K562 (cell line): ENCODE measurements around the gene NDST1. TPM values are rescaled to one million over a fixed set of nuclear protein-coding genes. Genes with fewer than 3 reads are reported as not detected.

Experiments used
- ATAC-seq: fragments of 200-7000 bp; cut with Tn5 transposase; 3 replicates; pipeline ENCODE4 v1.9.1; 2020; ENCODE audit warnings: moderate library complexity
- BruUV-seq: library from RNA; stranded (reverse); fragments of 400-500 nt; replicated peaks from 2 replicates; lab custom pipeline; 2021; lab: Mats Ljungman, UMichigan
- CTCF ChIA-PET: fragments of 300-600 bp; formaldehyde crosslinking; extraction: SDS; loops from one replicate; lab custom pipeline; 2021; ENCODE audit warnings: low intra/inter-chr PET ratio; lab: Yijun Ruan, JAX
- POLR2A ChIA-PET: fragments of 300-600, 350-650 bp; sonication (Branson Sonifier 250); formaldehyde crosslinking; extraction: SDS; loops from one replicate; lab custom pipeline; 2021; ENCODE audit warnings: antibody characterized with exemption, inconsistent platforms; lab: Yijun Ruan, JAX
- DNase-seq, 4 experiments: peaks; one replicate each; pipeline versions ENCODE4 v3.0.0 to v3.0.0-alpha.2; 2011 to 2018; ENCODE audit warnings: low spot score in 3 of 4, mixed read lengths in 3 of 4; ENCODE audit errors: extremely low read depth in 1 of 4
- FAIRE-seq: peaks from 2 replicates; lab custom pipeline; 2011; peaks lifted over from hg19 to GRCh38; lab: Jason Lieb, UNC
- H2AFZ ChIP-seq: 2 replicates; pipeline ENCODE4 v1.6.0; 2011; ENCODE audit warnings: low read depth, low read length, control low read depth, inconsistent platforms
- H3K27ac ChIP-seq: fragments of 200-600 bp; 3 replicates; pipeline ENCODE4 v1.8.0; 2011; ENCODE audit warnings: low read depth, mild to moderate bottlenecking, control low read depth, inconsistent platforms, low read length, moderate library complexity, mixed read lengths; ENCODE audit errors: extremely low read depth
- H3K27me3 ChIP-seq, 2 experiments: fragments of 300-600 bp in 1 of 2; 2 replicates in 1 of 2; 3 replicates in 1 of 2; pipeline versions ENCODE4 v1.6.0 to v1.8.0; 2011; ENCODE audit warnings: inconsistent platforms in 2 of 2, low read length in 2 of 2, mild to moderate bottlenecking in 1 of 2, mixed read lengths in 1 of 2, moderate library complexity in 1 of 2; ENCODE audit not compliant: control insufficient read depth in 2 of 2, insufficient read depth in 2 of 2
- H3K36me3 ChIP-seq: fragments of 300-600 bp; 3 replicates; pipeline ENCODE4 v1.8.0; 2011; ENCODE audit warnings: mild to moderate bottlenecking, low read length, inconsistent platforms; ENCODE audit not compliant: control insufficient read depth, insufficient read depth
- H3K4me1 ChIP-seq, 2 experiments: fragments of 200-600 bp in 1 of 2; replicated peaks in 1 of 2; 2 replicates in 1 of 2; 3 replicates in 1 of 2; pipeline versions ENCODE4 v1.5.1 to v1.8.0; 2011; ENCODE audit warnings: inconsistent platforms in 2 of 2, low read length in 2 of 2, mild to moderate bottlenecking in 1 of 2, mixed read lengths in 1 of 2, moderate library complexity in 1 of 2; ENCODE audit not compliant: control insufficient read depth in 2 of 2, insufficient read depth in 2 of 2
- H3K4me2 ChIP-seq: 2 replicates; pipeline ENCODE4 v1.6.1; 2011; ENCODE audit warnings: low read length, control low read depth, inconsistent platforms, mixed read lengths; ENCODE audit not compliant: insufficient read depth
- H3K4me3 ChIP-seq: fragments of 200-600 bp; sonication (generic), shearing (Covaris generic); 2 replicates; pipeline ENCODE4 v1.5.1; 2016; ENCODE audit warnings: control low read depth, inconsistent platforms
- H3K79me2 ChIP-seq: fragments of 200-600 bp; 3 replicates; pipeline ENCODE4 v1.8.0; 2011; ENCODE audit warnings: low read length, inconsistent platforms; ENCODE audit not compliant: control insufficient read depth, insufficient read depth
- H3K9ac ChIP-seq, 2 experiments: 2 replicates each; pipeline versions ENCODE4 v1.6.0 to v1.6.1; 2011; ENCODE audit warnings: low read depth in 2 of 2, low read length in 2 of 2, control low read depth in 1 of 2, inconsistent platforms in 1 of 2, mild to moderate bottlenecking in 1 of 2, mixed read lengths in 1 of 2; ENCODE audit not compliant: insufficient read depth in 1 of 2
- H3K9me1 ChIP-seq: one replicate; pipeline ENCODE4 v1.6.0; 2011; ENCODE audit warnings: inconsistent platforms, mild to moderate bottlenecking, low read length, moderate library complexity; ENCODE audit not compliant: control insufficient read depth, insufficient read depth
- H3K9me3 ChIP-seq: replicated peaks from 2 replicates; pipeline ENCODE4 v1.5.1; 2011; ENCODE audit warnings: low read depth, low read length, inconsistent platforms; ENCODE audit not compliant: control insufficient read depth, insufficient read depth
- H4K20me1 ChIP-seq: replicated peaks from 2 replicates; pipeline ENCODE4 v1.6.1; 2011; ENCODE audit warnings: low read length, inconsistent platforms, mixed read lengths; ENCODE audit not compliant: control insufficient read depth, insufficient read depth
- CHD1 ChIP-seq: fragments of 200-600 bp; sonication (generic); IDR thresholded peaks from one replicate; pipeline ENCODE4 v1.6.1; 2012; ENCODE audit warnings: mild to moderate bottlenecking, moderate library complexity, low read length, inconsistent platforms
- CTBP1 ChIP-seq: fragments of 450-650 bp; IDR thresholded peaks from 2 replicates; pipeline ENCODE4 v1.6.1; 2016; ENCODE audit warnings: borderline replicate concordance
- JUNB ChIP-seq: fragments of 450-650 bp; formaldehyde crosslinking; conservative IDR thresholded peaks from 2 replicates; pipeline ENCODE4 v1.4.0; 2020; ENCODE audit warnings: mild to moderate bottlenecking
- NR2C1 ChIP-seq, 2 experiments: fragments of 450-650 bp; IDR thresholded peaks; 2 replicates each; pipeline ENCODE4 v1.6.1; 2017; ENCODE audit warnings: mild to moderate bottlenecking in 2 of 2, antibody characterized with exemption in 1 of 2, inconsistent platforms in 1 of 2, missing compliant biosample characterization in 1 of 2, missing genetic modification characterization in 1 of 2
- SNIP1 ChIP-seq: fragments of 450-650 bp; IDR thresholded peaks from 2 replicates; pipeline ENCODE4 v1.7.1; 2017; ENCODE audit warnings: low read depth, mild to moderate bottlenecking
- SRSF1 ChIP-seq: fragments of 200-400 bp; formaldehyde crosslinking; IDR thresholded peaks from 2 replicates; pipeline ENCODE4 v1.6.1; 2017; ENCODE audit warnings: mild to moderate bottlenecking, low read depth, low read length, moderate library complexity
- WGBS: fragments of 100-300 bp; shearing (Covaris generic); methylation state at CpG from one replicate; pipeline ENCODE4 v1.1.6; 2016; ENCODE audit warnings: low coverage, mixed read lengths; ENCODE audit not compliant: insufficient coverage; ENCODE audit errors: missing lambda C conversion rate; 5-methylcytosine and 5-hydroxymethylcytosine counted together
- in situ Hi-C: fragments of 300-500 bp; cut with MboI; formaldehyde crosslinking; loops from 4 replicates; pipeline ENCODE4 v1.15.0; 2018; ENCODE audit warnings: inconsistent platforms, mixed read lengths
- intact Hi-C: fragments of 100-400 bp; cut with micrococcal nuclease; formaldehyde crosslinking; loops from 2 replicates; pipeline ENCODE4 v1.14.2; 2022
- polyA plus RNA-seq, 8 experiments: library from polyadenylated mRNA; depleted of rRNA in 4 of 8; stranded (reverse) in 5 of 8; unstranded in 3 of 8; fragments of >200 nt; fragmentation: Nextera tagmentation in 2 of 8; fragmentation: Illumina TruSeq in 1 of 8; extraction: Ambion mirVana in 2 of 8; extraction: Trizol in 1 of 8; gene quantifications; 2 replicates each; pipeline versions ENCODE4 v1.2.1 to v1.2.3, GENCODE V29; 2011 to 2014; ENCODE audit warnings: inconsistent platforms in 1 of 8, missing spikeins in 1 of 8
- total RNA-seq, 7 experiments: library from RNA; depleted of rRNA in 6 of 7; stranded (reverse); fragments of >200 nt in 6 of 7; fragmentation: Illumina TruSeq in 2 of 7; extraction: Trizol in 2 of 7; gene quantifications; 2 replicates each; pipeline versions ENCODE4 v1.2.1 to v1.2.3, GENCODE V29; 2011 to 2021; ENCODE audit warnings: low replicate concordance in 1 of 7
- TF ChIP-seq, protein P1 (sequence below): fragments of 250-450 bp; sonication (Bioruptor Pico); IDR thresholded peaks from 2 replicates; pipeline ENCODE4 v1.4.0; 2020; ENCODE audit warnings: mild to moderate bottlenecking, moderate library complexity
- TF ChIP-seq, protein P2 (sequence below): fragments of 200-800 bp; sonication (Bioruptor generic); IDR thresholded peaks from 2 replicates; pipeline ENCODE4 v1.6.1; 2016; ENCODE audit warnings: missing genetic modification characterization, missing compliant biosample characterization
- TF ChIP-seq, protein P3 (sequence below): fragments of 250-450 bp; sonication (Bioruptor Pico); IDR thresholded peaks from 2 replicates; pipeline ENCODE4 v1.5.0; 2021

NDST1 gene
- total and polyA plus RNA-seq, 9 of the 15 experiments (the other 6 are each of a cell fraction or from before 2014, with no cell fraction given) = 0.38 to 47.9 (median 9.9) TPM

DNA sequence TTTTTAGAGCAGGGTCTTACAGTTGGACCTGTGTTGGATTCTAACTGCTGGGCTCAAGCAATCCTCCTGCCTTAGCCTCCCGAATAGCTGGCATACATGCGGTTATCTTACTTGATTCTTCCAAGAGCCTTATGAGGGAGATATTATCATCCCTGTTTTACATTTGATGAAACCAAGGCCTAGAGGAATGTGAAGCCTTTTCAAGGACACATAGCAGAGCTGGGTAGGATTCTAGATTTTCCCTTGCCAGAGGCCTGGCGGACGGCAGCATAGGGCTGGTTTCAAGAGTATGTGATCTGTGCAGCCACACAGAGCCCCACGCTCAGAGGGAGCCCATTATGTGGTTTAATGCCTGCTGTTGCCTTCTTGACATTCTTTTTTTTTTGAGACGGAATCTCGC lies 24.2 kb downstream of the NDST1 start (continued):
- TF ChIP-seq CHD1 = no peak
- TF ChIP-seq, protein P1, sequence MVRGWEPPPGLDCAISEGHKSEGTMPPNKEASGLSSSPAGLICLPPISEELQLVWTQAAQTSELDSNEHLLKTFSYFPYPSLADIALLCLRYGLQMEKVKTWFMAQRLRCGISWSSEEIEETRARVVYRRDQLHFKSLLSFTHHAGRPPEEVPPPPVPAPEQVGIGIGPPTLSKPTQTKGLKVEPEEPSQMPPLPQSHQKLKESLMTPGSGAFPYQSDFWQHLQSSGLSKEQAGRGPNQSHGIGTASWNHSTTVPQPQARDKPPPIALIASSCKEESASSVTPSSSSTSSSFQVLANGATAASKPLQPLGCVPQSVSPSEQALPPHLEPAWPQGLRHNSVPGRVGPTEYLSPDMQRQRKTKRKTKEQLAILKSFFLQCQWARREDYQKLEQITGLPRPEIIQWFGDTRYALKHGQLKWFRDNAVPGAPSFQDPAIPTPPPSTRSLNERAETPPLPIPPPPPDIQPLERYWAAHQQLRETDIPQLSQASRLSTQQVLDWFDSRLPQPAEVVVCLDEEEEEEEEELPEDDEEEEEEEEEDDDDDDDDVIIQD (CRISPR knock-in tag) = no peak
- TF ChIP-seq, protein P2, sequence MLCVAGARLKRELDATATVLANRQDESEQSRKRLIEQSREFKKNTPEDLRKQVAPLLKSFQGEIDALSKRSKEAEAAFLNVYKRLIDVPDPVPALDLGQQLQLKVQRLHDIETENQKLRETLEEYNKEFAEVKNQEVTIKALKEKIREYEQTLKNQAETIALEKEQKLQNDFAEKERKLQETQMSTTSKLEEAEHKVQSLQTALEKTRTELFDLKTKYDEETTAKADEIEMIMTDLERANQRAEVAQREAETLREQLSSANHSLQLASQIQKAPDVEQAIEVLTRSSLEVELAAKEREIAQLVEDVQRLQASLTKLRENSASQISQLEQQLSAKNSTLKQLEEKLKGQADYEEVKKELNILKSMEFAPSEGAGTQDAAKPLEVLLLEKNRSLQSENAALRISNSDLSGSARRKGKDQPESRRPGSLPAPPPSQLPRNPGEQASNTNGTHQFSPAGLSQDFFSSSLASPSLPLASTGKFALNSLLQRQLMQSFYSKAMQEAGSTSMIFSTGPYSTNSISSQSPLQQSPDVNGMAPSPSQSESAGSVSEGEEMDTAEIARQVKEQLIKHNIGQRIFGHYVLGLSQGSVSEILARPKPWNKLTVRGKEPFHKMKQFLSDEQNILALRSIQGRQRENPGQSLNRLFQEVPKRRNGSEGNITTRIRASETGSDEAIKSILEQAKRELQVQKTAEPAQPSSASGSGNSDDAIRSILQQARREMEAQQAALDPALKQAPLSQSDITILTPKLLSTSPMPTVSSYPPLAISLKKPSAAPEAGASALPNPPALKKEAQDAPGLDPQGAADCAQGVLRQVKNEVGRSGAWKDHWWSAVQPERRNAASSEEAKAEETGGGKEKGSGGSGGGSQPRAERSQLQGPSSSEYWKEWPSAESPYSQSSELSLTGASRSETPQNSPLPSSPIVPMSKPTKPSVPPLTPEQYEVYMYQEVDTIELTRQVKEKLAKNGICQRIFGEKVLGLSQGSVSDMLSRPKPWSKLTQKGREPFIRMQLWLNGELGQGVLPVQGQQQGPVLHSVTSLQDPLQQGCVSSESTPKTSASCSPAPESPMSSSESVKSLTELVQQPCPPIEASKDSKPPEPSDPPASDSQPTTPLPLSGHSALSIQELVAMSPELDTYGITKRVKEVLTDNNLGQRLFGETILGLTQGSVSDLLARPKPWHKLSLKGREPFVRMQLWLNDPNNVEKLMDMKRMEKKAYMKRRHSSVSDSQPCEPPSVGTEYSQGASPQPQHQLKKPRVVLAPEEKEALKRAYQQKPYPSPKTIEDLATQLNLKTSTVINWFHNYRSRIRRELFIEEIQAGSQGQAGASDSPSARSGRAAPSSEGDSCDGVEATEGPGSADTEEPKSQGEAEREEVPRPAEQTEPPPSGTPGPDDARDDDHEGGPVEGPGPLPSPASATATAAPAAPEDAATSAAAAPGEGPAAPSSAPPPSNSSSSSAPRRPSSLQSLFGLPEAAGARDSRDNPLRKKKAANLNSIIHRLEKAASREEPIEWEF = no peak

DNA sequence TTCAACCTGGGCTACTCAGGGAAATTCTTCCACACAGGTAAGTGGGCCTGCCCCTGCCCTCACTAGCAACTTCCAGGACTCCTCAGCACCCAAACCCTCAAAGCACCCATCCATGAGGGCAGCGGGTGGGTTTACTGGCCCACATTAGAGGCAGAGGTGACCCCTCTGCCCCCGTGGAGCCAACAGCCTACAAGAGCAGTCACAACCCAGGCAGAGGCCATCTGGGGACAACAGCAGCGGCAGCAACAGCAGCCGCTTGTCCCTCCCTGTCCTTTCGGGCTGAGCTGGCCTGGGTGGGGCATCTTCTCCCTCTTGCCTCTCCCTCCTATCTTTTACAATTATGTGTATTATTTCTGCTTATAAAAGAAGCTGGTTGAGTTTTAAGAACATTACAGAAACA lies 25.1 kb downstream of the NDST1 start:
- Histone ChIP-seq H3K79me2 (no peaks in the 10 kb centered on the region), H3K36me3 (peaks cover 54% of the 10 kb centered on the region; the same call in 2 of the 3 replicates), H2AFZ (no peak overlapping the region), H3K9me3 (no peaks in the 10 kb centered on the region), H3K4me1 (no peaks in the 10 kb centered on the region), H3K4me2 (no peak overlapping the region), H4K20me1 (no peaks in the 10 kb centered on the region), H3K9me1 (no peaks in the 10 kb centered on the region), H3K27ac (no peak overlapping the region), H3K4me3 (no peak overlapping the region), H3K9ac (no peak overlapping the region; a peak in 1 of 4 replicates), H3K27me3 (no peaks in the 10 kb centered on the region)
- DNase-seq = no peak
- FAIRE-seq = no peak
- no TSS peak for BruUV-seq
- 71% methylated on average over 4 of the region's 5 CpGs for WGBS
- ChIA-PET CTCF (no interaction called here), POLR2A (no interaction called here)
- TF ChIP-seq SNIP1 = no peak
- TF ChIP-seq NR2C1 (IDR thresholded peaks at IDR 0.05) = no peak
- TF ChIP-seq NR2C1 (tag; IDR thresholded peaks at IDR 0.05) = no peak
- TF ChIP-seq SRSF1 = no peak
- TF ChIP-seq CTBP1 = no peak
- no peak for TF ChIP-seq JUNB (CRISPR knock-in tag)
- TF ChIP-seq, protein P3, sequence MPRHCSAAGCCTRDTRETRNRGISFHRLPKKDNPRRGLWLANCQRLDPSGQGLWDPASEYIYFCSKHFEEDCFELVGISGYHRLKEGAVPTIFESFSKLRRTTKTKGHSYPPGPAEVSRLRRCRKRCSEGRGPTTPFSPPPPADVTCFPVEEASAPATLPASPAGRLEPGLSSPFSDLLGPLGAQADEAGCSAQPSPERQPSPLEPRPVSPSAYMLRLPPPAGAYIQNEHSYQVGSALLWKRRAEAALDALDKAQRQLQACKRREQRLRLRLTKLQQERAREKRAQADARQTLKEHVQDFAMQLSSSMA = no peak
- intact Hi-C loops (no loop called here), in situ Hi-C loops (no loop called here)
- ATAC-seq = no peak
